Glutamatergic neuron (in vitro differentiated cells): ENCODE measurements around the gene CTSL. TPM values are rescaled to one million over a fixed set of nuclear protein-coding genes. Genes with fewer than 3 reads are reported as not detected.

Source experiments
- DNase-seq: peaks from one replicate; pipeline ENCODE4 v3.0.0; 2022
- H3K27ac Mint-ChIP-seq: one replicate; pipeline ENCODE4 v1.8.0; 2020; ENCODE audit warnings: mild to moderate bottlenecking, mixed read lengths, inconsistent platforms; ENCODE audit not compliant: unreplicated experiment
- H3K27me3 Mint-ChIP-seq: one replicate; pipeline ENCODE4 v1.8.0; 2020; ENCODE audit warnings: mild to moderate bottlenecking, moderate library complexity, mixed read lengths, inconsistent platforms; ENCODE audit not compliant: unreplicated experiment
- H3K36me3 Mint-ChIP-seq: one replicate; pipeline ENCODE4 v1.8.0; 2020; ENCODE audit warnings: mild to moderate bottlenecking, mixed read lengths, inconsistent platforms; ENCODE audit not compliant: unreplicated experiment
- H3K4me1 Mint-ChIP-seq: one replicate; pipeline ENCODE4 v1.8.0; 2020; ENCODE audit warnings: mild to moderate bottlenecking, low read depth, mixed read lengths, inconsistent platforms; ENCODE audit not compliant: unreplicated experiment
- H3K4me3 Mint-ChIP-seq: one replicate; pipeline ENCODE4 v1.8.0; 2020; ENCODE audit warnings: mild to moderate bottlenecking, mixed read lengths, inconsistent platforms; ENCODE audit not compliant: unreplicated experiment
- H3K9me3 Mint-ChIP-seq: one replicate; pipeline ENCODE4 v1.8.0; 2020; ENCODE audit warnings: mild to moderate bottlenecking, moderate library complexity, mixed read lengths, inconsistent platforms; ENCODE audit not compliant: unreplicated experiment
- CTCF ChIP-seq: fragments of 200-600 bp; sonication (generic); IDR thresholded peaks from one replicate; pipeline ENCODE4 v1.5.0; 2021; ENCODE audit not compliant: partially characterized antibody, unreplicated experiment
- total RNA-seq: library from RNA; stranded (reverse); fragmentation: NEBNext Ultra II Directional; extraction: Animal tissue kit (Norgen Biotek cat#: 25700); gene quantifications from one replicate; pipeline ENCODE4 v1.2.1, GENCODE V29; 2021; ENCODE audit not compliant: unreplicated experiment

CTSL gene
- total RNA-seq, 1 donor from 2014 or later, result 28.7 TPM

DNA sequence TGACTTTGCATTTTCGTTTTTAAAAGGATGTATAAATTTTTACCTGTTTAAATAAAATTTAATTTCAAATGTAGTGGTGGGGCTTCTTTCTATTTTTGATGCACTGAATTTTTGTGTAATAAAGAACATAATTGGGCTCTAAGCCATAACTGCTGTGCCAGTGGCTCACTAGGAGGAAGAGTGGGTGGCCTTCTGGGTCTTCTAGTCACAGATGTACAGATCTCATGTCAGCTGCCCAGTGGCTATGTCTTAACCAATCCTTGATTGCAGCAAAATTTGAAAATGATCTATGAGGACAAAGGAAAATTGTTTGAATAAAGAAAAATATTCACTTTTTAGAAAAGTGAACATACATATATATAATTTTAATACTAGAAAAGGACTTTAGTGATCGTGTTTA lies 5.4 kb downstream of the CTSL start:
- H3K4me3 Mint-ChIP-seq, result no peak overlapping the region
- H3K4me1 Mint-ChIP-seq, result peaks cover 2% of the 10 kb centered on the region
- peaks cover 5% of the 10 kb centered on the region for H3K36me3 Mint-ChIP-seq

GRCh38 chr9:87732344-87732743 lies 6.4 kb downstream of the CTSL start:
- Mint-ChIP-seq H3K27ac (no peak overlapping the region), H3K4me1 (peaks cover 2% of the 10 kb centered on the region), H3K36me3 (peaks cover 5% of the 10 kb centered on the region), H3K4me3 (no peak overlapping the region), H3K27me3 (peaks cover 4% of the 10 kb centered on the region), H3K9me3 (peaks cover 2% of the 10 kb centered on the region)
- no peak for DNase-seq
- TF ChIP-seq CTCF, result no peak

More for the DNA sequence above, 5.4 kb downstream of the CTSL start:
- H3K27me3 Mint-ChIP-seq, result peaks cover 6% of the 10 kb centered on the region
- H3K27ac Mint-ChIP-seq, result no peak overlapping the region
- no peak for TF ChIP-seq CTCF
- DNase-seq, result no peak
- H3K9me3 Mint-ChIP-seq, result peaks cover 4% of the 10 kb centered on the region

DNA sequence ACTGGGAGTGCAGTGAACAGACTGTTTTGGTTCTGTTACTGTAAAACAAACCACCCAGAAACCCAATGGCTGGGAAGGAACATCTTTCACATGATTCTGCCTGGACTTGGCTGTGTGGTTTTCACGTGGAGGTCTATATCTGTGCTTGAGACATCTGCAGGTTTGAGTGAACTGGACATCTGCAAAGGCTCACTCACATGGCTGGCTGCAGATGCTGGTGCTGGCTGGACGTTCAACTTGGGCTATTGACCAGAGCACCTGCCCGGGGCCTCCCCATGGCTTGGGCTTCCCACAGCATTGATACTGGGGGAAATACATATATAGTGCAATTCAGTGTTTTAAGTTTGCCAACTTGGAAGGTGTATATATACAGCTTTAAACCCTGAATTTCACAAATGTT lies 6.8 kb downstream of the CTSL start:
- no peak for TF ChIP-seq CTCF
- no peak for DNase-seq
- Mint-ChIP-seq H3K27me3 (peaks cover 4% of the 10 kb centered on the region), H3K9me3 (peaks cover 2% of the 10 kb centered on the region), H3K36me3 (peaks cover 3% of the 10 kb centered on the region), H3K4me1 (peaks cover 1% of the 10 kb centered on the region), H3K27ac (no peak overlapping the region), H3K4me3 (no peak overlapping the region)

DNA sequence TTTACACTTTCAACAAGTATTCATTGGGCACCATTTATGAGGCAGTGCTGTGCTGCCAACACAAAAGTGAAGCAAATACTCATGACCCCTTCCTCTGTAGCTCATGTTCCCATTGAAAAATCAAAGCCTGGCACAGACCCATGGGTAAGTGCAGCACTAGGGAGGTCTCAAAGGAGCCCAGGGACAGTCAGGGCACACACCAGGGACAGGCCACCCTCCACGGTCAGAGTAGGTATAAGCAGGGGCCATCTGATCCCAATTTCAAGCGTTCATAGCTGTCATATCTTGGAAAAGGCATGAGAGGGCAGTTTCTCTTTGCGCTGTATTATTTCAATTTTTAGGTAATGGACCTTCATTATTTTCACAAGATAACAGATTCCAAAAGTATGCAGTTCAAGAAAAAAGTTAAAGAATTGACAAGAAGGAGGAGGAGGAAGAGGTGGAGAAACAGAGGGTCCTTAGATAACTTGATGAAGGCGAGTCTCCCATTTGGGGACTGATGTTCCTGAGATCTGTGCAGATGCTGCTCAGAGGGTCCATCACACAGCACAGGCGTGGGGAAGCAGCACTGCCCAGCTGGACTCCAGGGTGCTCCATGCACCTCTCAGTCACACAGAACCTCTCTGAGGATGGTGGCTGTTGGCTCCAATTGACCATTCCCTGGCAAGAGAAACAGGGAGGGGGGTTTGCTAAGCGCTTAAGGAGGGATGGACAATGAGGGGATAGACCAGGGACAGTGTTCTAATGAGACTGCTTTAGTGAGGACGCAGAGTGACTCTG lies 7.5 kb downstream of the CTSL start:
- Mint-ChIP-seq H3K27ac (no peak overlapping the region), H3K4me3 (no peak overlapping the region), H3K27me3 (peaks cover 1% of the 10 kb centered on the region), H3K4me1 (no peaks in the 10 kb centered on the region), H3K9me3 (peaks cover 3% of the 10 kb centered on the region), H3K36me3 (no peaks in the 10 kb centered on the region)
- no peak for DNase-seq
- no peak for TF ChIP-seq CTCF

- peaks cover 1% of the 10 kb centered on the region for H3K27me3 Mint-ChIP-seq
- H3K4me1 Mint-ChIP-seq, result no peaks in the 10 kb centered on the region
- no peak overlapping the region for H3K4me3 Mint-ChIP-seq
These were observed 8.2 kb downstream of the CTSL start for GRCh38 chr9:87734106-87734505.

More at GRCh38 chr9:87734106-87734505, 8.2 kb downstream of the CTSL start:
- H3K9me3 Mint-ChIP-seq, result peaks cover 3% of the 10 kb centered on the region
- no peak overlapping the region for H3K27ac Mint-ChIP-seq
- H3K36me3 Mint-ChIP-seq, result no peaks in the 10 kb centered on the region
- no peak for TF ChIP-seq CTCF
- no peak for DNase-seq
